Gastroesophageal sphincter (tissue), 3 donors: ENCODE data around the gene BRSK1.

Source experiments
- EP300 ChIP-seq: sonication (generic); formaldehyde crosslinking; IDR thresholded peaks from one replicate; pipeline ENCODE4 v1.6.1; 2017; ENCODE audit warnings: antibody characterized with exemption, mild to moderate bottlenecking
- POLR2A ChIP-seq, 2 donors: fragments of 450-650 bp; IDR thresholded peaks; one replicate each; pipeline ENCODE4 v1.6.1; 2017; ENCODE audit warnings: antibody characterized with exemption in 2 of 2, mild to moderate bottlenecking in 2 of 2, moderate library complexity in 1 of 2
- POLR2AphosphoS5 ChIP-seq: sonication (generic); formaldehyde crosslinking; IDR thresholded peaks from one replicate; pipeline ENCODE4 v1.6.1; 2017; ENCODE audit warnings: antibody characterized with exemption
- TF ChIP-seq, protein P1 (sequence below), 4 experiments: fragments of 200-600 bp in 2 of 4; fragments of 450-650 bp in 2 of 4; sonication (generic) in 1 of 4; IDR thresholded peaks; one replicate each; pipeline ENCODE4 v1.5.1; 2017 to 2019; ENCODE audit warnings: antibody characterized with exemption in 4 of 4, mild to moderate bottlenecking in 2 of 4, moderate library complexity in 2 of 4

DNA sequence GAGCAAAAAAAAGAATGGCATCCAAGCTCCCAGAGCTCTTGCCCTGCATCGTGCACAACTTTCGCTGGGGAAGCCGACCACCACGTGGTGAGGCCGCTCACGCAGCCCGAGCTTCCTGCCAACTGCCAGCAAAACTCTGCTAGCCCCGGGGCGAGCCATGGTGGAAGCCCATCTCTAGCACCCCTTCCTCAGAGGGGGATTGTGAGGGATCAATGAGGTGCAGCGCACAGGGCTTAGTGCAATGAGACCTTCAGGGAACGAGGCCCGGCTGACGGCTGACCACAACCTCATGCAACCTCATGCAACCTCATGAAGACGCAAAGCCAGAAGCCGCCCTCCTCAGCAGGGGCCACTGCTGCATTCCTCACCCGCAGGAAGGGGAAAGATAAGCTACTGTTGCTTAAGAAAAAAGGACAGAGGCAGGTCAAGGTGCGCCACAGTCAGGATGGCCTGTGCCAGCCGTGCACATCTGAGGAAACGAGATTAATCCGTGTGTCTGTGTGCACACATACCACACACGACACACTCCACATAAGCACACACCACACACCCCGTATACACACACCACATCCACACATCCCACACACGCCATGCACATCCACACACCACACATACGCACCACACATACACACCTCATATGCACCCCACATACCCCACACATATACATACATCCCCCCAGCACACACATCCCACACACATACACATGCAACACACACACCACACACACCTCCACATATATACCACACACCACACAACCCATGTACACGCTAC is 13.4 kb upstream of the BRSK1 start:
- TF ChIP-seq, protein P1, sequence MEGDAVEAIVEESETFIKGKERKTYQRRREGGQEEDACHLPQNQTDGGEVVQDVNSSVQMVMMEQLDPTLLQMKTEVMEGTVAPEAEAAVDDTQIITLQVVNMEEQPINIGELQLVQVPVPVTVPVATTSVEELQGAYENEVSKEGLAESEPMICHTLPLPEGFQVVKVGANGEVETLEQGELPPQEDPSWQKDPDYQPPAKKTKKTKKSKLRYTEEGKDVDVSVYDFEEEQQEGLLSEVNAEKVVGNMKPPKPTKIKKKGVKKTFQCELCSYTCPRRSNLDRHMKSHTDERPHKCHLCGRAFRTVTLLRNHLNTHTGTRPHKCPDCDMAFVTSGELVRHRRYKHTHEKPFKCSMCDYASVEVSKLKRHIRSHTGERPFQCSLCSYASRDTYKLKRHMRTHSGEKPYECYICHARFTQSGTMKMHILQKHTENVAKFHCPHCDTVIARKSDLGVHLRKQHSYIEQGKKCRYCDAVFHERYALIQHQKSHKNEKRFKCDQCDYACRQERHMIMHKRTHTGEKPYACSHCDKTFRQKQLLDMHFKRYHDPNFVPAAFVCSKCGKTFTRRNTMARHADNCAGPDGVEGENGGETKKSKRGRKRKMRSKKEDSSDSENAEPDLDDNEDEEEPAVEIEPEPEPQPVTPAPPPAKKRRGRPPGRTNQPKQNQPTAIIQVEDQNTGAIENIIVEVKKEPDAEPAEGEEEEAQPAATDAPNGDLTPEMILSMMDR (IDR thresholded peaks at IDR 0.05), result no peak
- no peak for TF ChIP-seq POLR2A (IDR thresholded peaks at IDR 0.05)
- TF ChIP-seq EP300, result no peak
- no peak for TF ChIP-seq POLR2AphosphoS5
